HL-60 (cell line): Measurements from ENCODE around the gene CYP26A1.
A peak's percentile ranks its signal among the peaks of the same experiment; 100 is the strongest.

Experiments
- DNase-seq, 2 experiments: peaks; one replicate each; pipeline ENCODE4 v3.0.0-alpha.2; 2010 to 2020; ENCODE audit warnings: low read depth in 1 of 2, low spot score in 1 of 2
- H3K27ac ChIP-seq: fragments of 250-450 bp; sonication (Bioruptor Pico); replicated peaks from 2 replicates; pipeline ENCODE4 v1.5.1; 2020; ENCODE audit warnings: mild to moderate bottlenecking, moderate library complexity
- H3K27me3 ChIP-seq: fragments of 250-450 bp; sonication (Bioruptor Pico); 2 replicates; pipeline ENCODE4 v1.5.1; 2021; ENCODE audit warnings: mild to moderate bottlenecking, moderate library complexity; ENCODE audit not compliant: insufficient read depth, poor library complexity, severe bottlenecking
- H3K4me3 ChIP-seq: replicated peaks from 2 replicates; pipeline ENCODE4 v1.5.1; 2011; ENCODE audit warnings: mild to moderate bottlenecking, control low read depth, low read length; ENCODE audit not compliant: insufficient read depth
- CTCF ChIP-seq: IDR thresholded peaks from one replicate; pipeline ENCODE4 v1.5.1; 2011; ENCODE audit warnings: low read length, control low read depth, inconsistent platforms; ENCODE audit not compliant: insufficient read depth
- GABPA ChIP-seq: IDR thresholded peaks from 2 replicates; pipeline ENCODE4 v1.6.1; 2012; ENCODE audit warnings: low read depth
- POLR2AphosphoS5 ChIP-seq: IDR thresholded peaks from 2 replicates; pipeline ENCODE4 v1.6.1; 2012; ENCODE audit warnings: low read depth
- SPI1 ChIP-seq: IDR thresholded peaks from 2 replicates; pipeline ENCODE4 v1.6.1; 2012; ENCODE audit warnings: low read depth, mild to moderate bottlenecking, borderline replicate concordance
- TF ChIP-seq, protein P1 (sequence below): IDR thresholded peaks from 2 replicates; pipeline ENCODE4 v1.6.1; 2012; ENCODE audit warnings: low read depth; ENCODE audit not compliant: insufficient replicate concordance

CYP26A1 gene

DNA sequence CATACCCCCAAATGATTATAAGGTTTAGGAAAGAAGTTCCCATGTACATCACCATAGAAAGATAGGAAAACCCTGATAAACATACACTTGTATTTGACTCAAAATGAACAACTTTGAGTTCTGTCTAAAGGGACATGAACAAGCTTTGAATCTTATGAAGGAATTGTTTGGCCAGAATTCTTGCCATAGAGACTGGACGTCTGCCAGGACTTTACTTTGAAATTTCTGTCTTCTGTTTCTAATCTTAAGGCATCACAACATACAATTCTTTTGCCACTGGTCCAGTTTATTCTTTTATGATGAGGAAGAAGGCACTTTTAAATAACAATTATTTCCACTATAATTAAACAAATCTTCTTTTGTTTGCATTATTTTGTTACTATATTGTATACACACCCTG is 39.3 kb upstream of the CYP26A1 start:
- H3K4me3 ChIP-seq = no peak overlapping the region

GRCh38 chr10:93039110-93039509 is 34.6 kb upstream of the CYP26A1 start:
- Histone ChIP-seq H3K4me3 (no peak overlapping the region), H3K27me3 (no peaks in the 10 kb centered on the region), H3K27ac (no peak overlapping the region)
- DNase-seq = no peak
- TF ChIP-seq CTCF (no peak), POLR2AphosphoS5 (no peak), SPI1 (no peak), GABPA (no peak)
- TF ChIP-seq, protein P1, sequence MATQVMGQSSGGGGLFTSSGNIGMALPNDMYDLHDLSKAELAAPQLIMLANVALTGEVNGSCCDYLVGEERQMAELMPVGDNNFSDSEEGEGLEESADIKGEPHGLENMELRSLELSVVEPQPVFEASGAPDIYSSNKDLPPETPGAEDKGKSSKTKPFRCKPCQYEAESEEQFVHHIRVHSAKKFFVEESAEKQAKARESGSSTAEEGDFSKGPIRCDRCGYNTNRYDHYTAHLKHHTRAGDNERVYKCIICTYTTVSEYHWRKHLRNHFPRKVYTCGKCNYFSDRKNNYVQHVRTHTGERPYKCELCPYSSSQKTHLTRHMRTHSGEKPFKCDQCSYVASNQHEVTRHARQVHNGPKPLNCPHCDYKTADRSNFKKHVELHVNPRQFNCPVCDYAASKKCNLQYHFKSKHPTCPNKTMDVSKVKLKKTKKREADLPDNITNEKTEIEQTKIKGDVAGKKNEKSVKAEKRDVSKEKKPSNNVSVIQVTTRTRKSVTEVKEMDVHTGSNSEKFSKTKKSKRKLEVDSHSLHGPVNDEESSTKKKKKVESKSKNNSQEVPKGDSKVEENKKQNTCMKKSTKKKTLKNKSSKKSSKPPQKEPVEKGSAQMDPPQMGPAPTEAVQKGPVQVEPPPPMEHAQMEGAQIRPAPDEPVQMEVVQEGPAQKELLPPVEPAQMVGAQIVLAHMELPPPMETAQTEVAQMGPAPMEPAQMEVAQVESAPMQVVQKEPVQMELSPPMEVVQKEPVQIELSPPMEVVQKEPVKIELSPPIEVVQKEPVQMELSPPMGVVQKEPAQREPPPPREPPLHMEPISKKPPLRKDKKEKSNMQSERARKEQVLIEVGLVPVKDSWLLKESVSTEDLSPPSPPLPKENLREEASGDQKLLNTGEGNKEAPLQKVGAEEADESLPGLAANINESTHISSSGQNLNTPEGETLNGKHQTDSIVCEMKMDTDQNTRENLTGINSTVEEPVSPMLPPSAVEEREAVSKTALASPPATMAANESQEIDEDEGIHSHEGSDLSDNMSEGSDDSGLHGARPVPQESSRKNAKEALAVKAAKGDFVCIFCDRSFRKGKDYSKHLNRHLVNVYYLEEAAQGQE = no peak

More for the DNA sequence above, 39.3 kb upstream of the CYP26A1 start:
- TF ChIP-seq GABPA (no peak), CTCF (no peak), POLR2AphosphoS5 (no peak), SPI1 (no peak)
- TF ChIP-seq, protein P1 = no peak
- DNase-seq = no peak
- H3K27ac ChIP-seq = no peak overlapping the region
- no peaks in the 10 kb centered on the region for H3K27me3 ChIP-seq

DNA sequence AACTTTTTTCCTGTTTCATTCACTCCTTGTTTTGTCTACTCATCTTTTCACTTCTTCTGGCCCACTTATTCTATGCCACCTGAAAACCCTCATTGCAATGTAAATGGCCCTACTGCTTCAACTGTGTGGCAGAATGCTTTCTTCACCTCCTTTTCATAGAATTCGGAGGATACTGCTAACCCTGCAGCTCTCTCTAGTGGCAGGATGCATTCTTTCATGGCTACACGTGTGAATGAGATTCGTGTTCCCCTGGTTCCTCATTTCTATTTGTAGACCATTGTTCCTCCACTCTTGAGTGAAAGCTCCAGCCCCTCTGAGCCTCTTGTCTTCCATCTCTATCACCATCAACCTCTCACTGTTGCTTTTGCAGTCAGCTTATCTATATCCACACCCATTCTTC is 34.0 kb upstream of the CYP26A1 start:
- TF ChIP-seq, protein P1 = no peak
- TF ChIP-seq CTCF (peak; percentile 57), POLR2AphosphoS5 (no peak), GABPA (no peak), SPI1 (peak; percentile 59; the same call in 1 of the 2 replicates)
- DNase-seq = peak in 1 of 2 experiments; percentile 61
- no peak overlapping the region for H3K4me3 ChIP-seq
- H3K27me3 ChIP-seq = no peaks in the 10 kb centered on the region
- no peak overlapping the region for H3K27ac ChIP-seq
